ENCODE results near the gene ITPK1.

- TF ChIP-seq, protein P1, sequence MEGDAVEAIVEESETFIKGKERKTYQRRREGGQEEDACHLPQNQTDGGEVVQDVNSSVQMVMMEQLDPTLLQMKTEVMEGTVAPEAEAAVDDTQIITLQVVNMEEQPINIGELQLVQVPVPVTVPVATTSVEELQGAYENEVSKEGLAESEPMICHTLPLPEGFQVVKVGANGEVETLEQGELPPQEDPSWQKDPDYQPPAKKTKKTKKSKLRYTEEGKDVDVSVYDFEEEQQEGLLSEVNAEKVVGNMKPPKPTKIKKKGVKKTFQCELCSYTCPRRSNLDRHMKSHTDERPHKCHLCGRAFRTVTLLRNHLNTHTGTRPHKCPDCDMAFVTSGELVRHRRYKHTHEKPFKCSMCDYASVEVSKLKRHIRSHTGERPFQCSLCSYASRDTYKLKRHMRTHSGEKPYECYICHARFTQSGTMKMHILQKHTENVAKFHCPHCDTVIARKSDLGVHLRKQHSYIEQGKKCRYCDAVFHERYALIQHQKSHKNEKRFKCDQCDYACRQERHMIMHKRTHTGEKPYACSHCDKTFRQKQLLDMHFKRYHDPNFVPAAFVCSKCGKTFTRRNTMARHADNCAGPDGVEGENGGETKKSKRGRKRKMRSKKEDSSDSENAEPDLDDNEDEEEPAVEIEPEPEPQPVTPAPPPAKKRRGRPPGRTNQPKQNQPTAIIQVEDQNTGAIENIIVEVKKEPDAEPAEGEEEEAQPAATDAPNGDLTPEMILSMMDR (IDR thresholded peaks at IDR 0.05; ENCODE audit: borderline replicate concordance, extremely low read depth, low read length, poor library complexity, severe bottlenecking): no peak
- no peak for TF ChIP-seq EZH2 (IDR thresholded peaks at IDR 0.05; ENCODE audit: borderline replicate concordance, low read depth, low read length, severe bottlenecking)
Observed at GRCh38 chr14:92974541-92975345, 141.0 kb downstream of the ITPK1 start.

All from DND-41 (cell line).